Endothelial cell of umbilical vein (primary cell): ENCODE results near the gene HMGXB3. TPM values are rescaled to one million over a fixed set of nuclear protein-coding genes. Genes with fewer than 3 reads are reported as not detected.
A peak's percentile ranks its signal among the peaks of the same experiment; 100 is the strongest.

Source experiments
- BruUV-seq: library from RNA; stranded (reverse); fragments of 400-500 nt; replicated peaks from 2 replicates; lab custom pipeline; 2021; lab: Mats Ljungman, UMichigan
- CTCF ChIA-PET: fragments of 300-600, 350-600 bp; sonication (Branson Sonifier 250); formaldehyde crosslinking; loops from one replicate; lab custom pipeline; 2021; ENCODE audit warnings: antibody characterized with exemption, inconsistent platforms; lab: Charles Lee
- POLR2A ChIA-PET: fragments of 300-600, 350-600 bp; sonication (Branson Sonifier 250); formaldehyde crosslinking; loops from one replicate; lab custom pipeline; 2021; ENCODE audit warnings: antibody characterized with exemption, inconsistent platforms; lab: Charles Lee
- DNase-seq: peaks from one replicate; pipeline ENCODE4 v3.0.0-alpha.2; 2011; ENCODE audit warnings: low read depth, low spot score
- FAIRE-seq: peaks from 2 replicates; lab custom pipeline; 2011; peaks lifted over from hg19 to GRCh38; lab: Jason Lieb, UNC
- H2AFZ ChIP-seq: 2 replicates; pipeline ENCODE4 v1.6.0; 2012; ENCODE audit warnings: low read depth, low read length, control low read depth, inconsistent platforms
- H3K27ac ChIP-seq: 2 replicates; pipeline ENCODE4 v1.5.1; 2011; ENCODE audit warnings: low read depth, mild to moderate bottlenecking, control low read depth, low read length, moderate library complexity; ENCODE audit not compliant: insufficient read depth
- H3K27me3 ChIP-seq, 2 experiments: 2 replicates each; pipeline versions ENCODE4 v1.6.0 to v1.6.1; 2011; ENCODE audit warnings: low read length in 2 of 2, mixed read lengths in 1 of 2; ENCODE audit not compliant: control insufficient read depth in 2 of 2, insufficient read depth in 2 of 2
- H3K36me3 ChIP-seq, 2 experiments: 2 replicates in 1 of 2; 3 replicates in 1 of 2; pipeline ENCODE4 v1.5.1; 2011; ENCODE audit warnings: low read length in 2 of 2, mild to moderate bottlenecking in 1 of 2, moderate library complexity in 1 of 2; ENCODE audit not compliant: control insufficient read depth in 2 of 2, insufficient read depth in 2 of 2; ENCODE audit errors: extremely low read depth in 1 of 2
- H3K4me1 ChIP-seq: 3 replicates; pipeline ENCODE4 v1.5.1; 2011; ENCODE audit warnings: mild to moderate bottlenecking, low read length; ENCODE audit not compliant: control insufficient read depth, insufficient read depth; ENCODE audit errors: extremely low read depth
- H3K4me2 ChIP-seq: 2 replicates; pipeline ENCODE4 v1.6.1; 2011; ENCODE audit warnings: low read length, control low read depth, mixed read lengths; ENCODE audit not compliant: insufficient read depth
- H3K4me3 ChIP-seq, 3 experiments: fragments of 200-600 bp in 1 of 3; sonication (generic), shearing (Covaris generic) in 1 of 3; replicated peaks in 1 of 3; 2 replicates each; pipeline ENCODE4 v1.5.1; 2011 to 2016; ENCODE audit warnings: control low read depth in 3 of 3, low read length in 3 of 3, mild to moderate bottlenecking in 2 of 3, inconsistent platforms in 1 of 3, low read depth in 1 of 3, moderate library complexity in 1 of 3; ENCODE audit not compliant: insufficient read depth in 1 of 3
- H3K79me2 ChIP-seq: 2 replicates; pipeline ENCODE4 v1.6.0; 2012; ENCODE audit warnings: low read length, inconsistent platforms; ENCODE audit not compliant: control insufficient read depth, insufficient read depth
- H3K9ac ChIP-seq: replicated peaks from 2 replicates; pipeline ENCODE3; 2011; ENCODE audit warnings: low read length, control low read depth; ENCODE audit not compliant: insufficient read depth; ENCODE audit errors: extremely low read depth
- H3K9me1 ChIP-seq: replicated peaks from 3 replicates; pipeline ENCODE4 v1.6.0; 2011; ENCODE audit warnings: mild to moderate bottlenecking, low read length; ENCODE audit not compliant: control insufficient read depth, insufficient read depth; ENCODE audit errors: extremely low read depth
- H3K9me3 ChIP-seq: replicated peaks from 2 replicates; pipeline ENCODE4 v1.5.1; 2012; ENCODE audit warnings: low read length, inconsistent platforms; ENCODE audit not compliant: control insufficient read depth, insufficient read depth
- H4K20me1 ChIP-seq: replicated peaks from 2 replicates; pipeline ENCODE3; 2011; ENCODE audit warnings: mild to moderate bottlenecking, low read length; ENCODE audit not compliant: control insufficient read depth, insufficient read depth; ENCODE audit errors: extremely low read depth
- CTCF ChIP-seq, 2 donors: IDR thresholded peaks; 1 replicate in 1 of 2; 2 replicates in 1 of 2; pipeline ENCODE4 v1.5.1; 2011; ENCODE audit warnings: low read length in 2 of 2, mild to moderate bottlenecking in 2 of 2, moderate library complexity in 2 of 2, control low read depth in 1 of 2, inconsistent platforms in 1 of 2, low read depth in 1 of 2; ENCODE audit not compliant: insufficient read depth in 1 of 2; ENCODE audit errors: extremely low read depth in 1 of 2
- EZH2 ChIP-seq: IDR thresholded peaks from 2 replicates; pipeline ENCODE4 v1.6.1; 2012; ENCODE audit warnings: borderline replicate concordance, low read depth, mild to moderate bottlenecking, moderate library complexity, low read length, inconsistent platforms; ENCODE audit not compliant: severe bottlenecking
- FOS ChIP-seq: IDR thresholded peaks from 2 replicates; pipeline ENCODE4 v1.6.1; 2011; ENCODE audit warnings: mild to moderate bottlenecking, low read length, moderate library complexity, borderline replicate concordance; ENCODE audit not compliant: insufficient read depth
- GATA2 ChIP-seq: IDR thresholded peaks from 2 replicates; pipeline ENCODE4 v1.7.0; 2011; ENCODE audit warnings: low read depth, mild to moderate bottlenecking, moderate library complexity, mixed read lengths, low read length; ENCODE audit not compliant: insufficient read length, insufficient read depth
- JUN ChIP-seq: IDR thresholded peaks from 2 replicates; pipeline ENCODE4 v1.6.1; 2011; ENCODE audit warnings: borderline replicate concordance, low read depth; ENCODE audit not compliant: insufficient read length, insufficient read depth
- MAX ChIP-seq: IDR thresholded peaks from 2 replicates; pipeline ENCODE4 v1.6.1; 2011; ENCODE audit not compliant: insufficient read depth, insufficient read length
- MYC ChIP-seq: IDR thresholded peaks from one replicate; pipeline ENCODE4 v1.6.1; 2011; ENCODE audit warnings: mild to moderate bottlenecking, low read depth, low read length
- POLR2A ChIP-seq: IDR thresholded peaks from 2 replicates; pipeline ENCODE4 v1.6.1; 2012; ENCODE audit warnings: low read depth, mild to moderate bottlenecking, control low read depth, low read length
- POLR2AphosphoS5 ChIP-seq: IDR thresholded peaks from 2 replicates; pipeline ENCODE4 v1.6.1; 2012; ENCODE audit warnings: low read depth, mild to moderate bottlenecking, control low read depth, low read length, moderate library complexity; ENCODE audit not compliant: insufficient read depth
- dilution Hi-C: fragments of 300-500 bp; cut with MboI; formaldehyde crosslinking; loops from one replicate; pipeline ENCODE4 v1.15.0; 2019; ENCODE audit warnings: low sequenced_read_pairs; ENCODE audit not compliant: extremely low pct_ligation_motif_present
- intact Hi-C: fragments of 100-400 bp; cut with micrococcal nuclease; formaldehyde crosslinking; loops from one replicate; pipeline ENCODE4 v1.10.0; 2022
- polyA plus RNA-seq, 4 experiments: library from polyadenylated mRNA; depleted of rRNA in 3 of 4; stranded (reverse) in 3 of 4; unstranded in 1 of 4; fragments of >200 nt; gene quantifications; 2 replicates each; pipeline versions ENCODE4 v1.2.1 to v1.2.3, GENCODE V29; 2011 to 2012; ENCODE audit warnings: missing spikeins in 1 of 4
- total RNA-seq: library from RNA; stranded (reverse); gene quantifications from 2 replicates; pipeline ENCODE4 v1.2.3, GENCODE V29; 2021

Gene HMGXB3
- total and polyA plus RNA-seq, 2 donors (not counting 3 experiments of a cell fraction or from before 2014, with no cell fraction given), result 34.8 to 52.6 TPM

GRCh38 chr5:149999359-149999758 is 1.2 kb upstream of the HMGXB3 start:
- BruUV-seq, result no TSS peak
- Histone ChIP-seq H3K9me1 (no peaks in the 10 kb centered on the region), H3K4me3 (peak overlapping the region in 1 of 3 experiments; percentile 86), H3K27ac (no peak overlapping the region), H2AFZ (no peak overlapping the region), H3K4me1 (peaks cover 23% of the 10 kb centered on the region), H3K36me3 (peaks cover 0 to 4% of the 10 kb centered on the region in 2 experiments), H3K9ac (peak overlapping the region; percentile 85), H3K79me2 (peaks cover 36% of the 10 kb centered on the region), H3K9me3 (no peaks in the 10 kb centered on the region), H4K20me1 (peaks cover 2% of the 10 kb centered on the region), H3K4me2 (peak overlapping the region; percentile 37), H3K27me3 (no peaks in the 10 kb centered on the region)
- DNase-seq (no peak), FAIRE-seq (no peak)
- CTCF ChIA-PET, result interaction anchor here (0.9 to 2.4 kb wide), 4 partner anchors 9 to 165 kb away, joined by 3 to 10 read pairs (median 6); partner anchors contain the start of gene SLC26A2
- TF ChIP-seq POLR2AphosphoS5 (no peak), CTCF (IDR thresholded peaks at IDR 0.05; ENCODE audit: extremely low read depth in 1 of 2, insufficient read depth in 1 of 2, low read depth in 1 of 2, low read length in 2 of 2) (no peak), EZH2 (no peak), JUN (no peak), POLR2A (no peak), FOS (no peak), MYC (no peak), MAX (no peak), GATA2 (no peak)
- POLR2A ChIA-PET, result no interaction called here
- intact Hi-C loops (loop anchor here (10.0 kb wide), 1 partner anchor 335 kb away; no protein-coding TSS in a partner anchor), dilution Hi-C loops (no loop called here)
